GM12875 (cell line): ENCODE measurements around the gene TIE1.

Experiments used
- H3K4me3 ChIP-seq: one replicate; pipeline ENCODE4 v1.5.1; 2011; ENCODE audit warnings: low read depth, low read length, control low read depth
- CTCF ChIP-seq: IDR thresholded peaks from 2 replicates; pipeline ENCODE4 v1.5.1; 2011; ENCODE audit warnings: low read depth, mild to moderate bottlenecking, control low read depth, inconsistent platforms, low read length, moderate library complexity, borderline replicate concordance; ENCODE audit not compliant: insufficient read depth

The TIE1 gene

GRCh38 chr1:43317817-43318471, 17.2 kb downstream of the TIE1 start:
- no peak for TF ChIP-seq CTCF
- no peak overlapping the region for H3K4me3 ChIP-seq

GRCh38 chr1:43318831-43319230, 18.0 kb downstream of the TIE1 start:
- no peak for TF ChIP-seq CTCF
- no peak overlapping the region for H3K4me3 ChIP-seq

- no peak overlapping the region for H3K4me3 ChIP-seq
- TF ChIP-seq CTCF: no peak
Observed at GRCh38 chr1:43319288-43319687, 18.5 kb downstream of the TIE1 start.

GRCh38 chr1:43319766-43320165, 19.0 kb downstream of the TIE1 start:
- TF ChIP-seq CTCF: no peak
- H3K4me3 ChIP-seq: no peak overlapping the region

GRCh38 chr1:43321331-43321891, 20.6 kb downstream of the TIE1 start:
- no peak overlapping the region for H3K4me3 ChIP-seq
- TF ChIP-seq CTCF: no peak

- no peak for TF ChIP-seq CTCF
- H3K4me3 ChIP-seq: no peak overlapping the region
Observed at GRCh38 chr1:43322506-43322905, 21.7 kb downstream of the TIE1 start.

- no peak overlapping the region for H3K4me3 ChIP-seq
- no peak for TF ChIP-seq CTCF
Observed at GRCh38 chr1:43324810-43325209, 24.0 kb downstream of the TIE1 start.
